Activated T-cell treated with anti-CD3 and anti-CD28 coated beads, Interleukin-2, amount 50 U/mL, for 4 hours (primary cell): Measurements from ENCODE around the gene RYR3. TPM values are rescaled to one million over a fixed set of nuclear protein-coding genes. Genes with fewer than 3 reads are reported as not detected.
A peak's percentile ranks its signal among the peaks of the same experiment; 100 is the strongest.

ENCODE experiments used
- ATAC-seq, 2 donors: fragments of 200-7000 bp; cut with Tn5 transposase; one replicate each; pipeline ENCODE4 v1.10.0; 2021
- DNase-seq: peaks from one replicate; pipeline ENCODE4 v3.0.0-alpha.2; 2020
- H3K27me3 Mint-ChIP-seq: one replicate; pipeline ENCODE4 v1.8.0; 2021; ENCODE audit warnings: low read depth, mixed read lengths
- H3K36me3 Mint-ChIP-seq: one replicate; pipeline ENCODE4 v1.8.0; 2022; ENCODE audit warnings: mixed read lengths; ENCODE audit not compliant: insufficient read depth
- H3K4me1 Mint-ChIP-seq: one replicate; pipeline ENCODE4 v1.8.0; 2021; ENCODE audit warnings: low read depth, mixed read lengths
- H3K4me3 Mint-ChIP-seq: one replicate; pipeline ENCODE4 v1.8.0; 2021; ENCODE audit warnings: mild to moderate bottlenecking, moderate library complexity, mixed read lengths
- H3K9me3 Mint-ChIP-seq: one replicate; pipeline ENCODE4 v1.8.0; 2021; ENCODE audit warnings: mixed read lengths
- total RNA-seq, 3 donors: library from RNA; stranded (reverse); gene quantifications; one replicate each; pipeline ENCODE4 v1.2.1, GENCODE V29; 2021

RYR3 gene
- total RNA-seq, 3 donors from 2014 or later = not detected

DNA sequence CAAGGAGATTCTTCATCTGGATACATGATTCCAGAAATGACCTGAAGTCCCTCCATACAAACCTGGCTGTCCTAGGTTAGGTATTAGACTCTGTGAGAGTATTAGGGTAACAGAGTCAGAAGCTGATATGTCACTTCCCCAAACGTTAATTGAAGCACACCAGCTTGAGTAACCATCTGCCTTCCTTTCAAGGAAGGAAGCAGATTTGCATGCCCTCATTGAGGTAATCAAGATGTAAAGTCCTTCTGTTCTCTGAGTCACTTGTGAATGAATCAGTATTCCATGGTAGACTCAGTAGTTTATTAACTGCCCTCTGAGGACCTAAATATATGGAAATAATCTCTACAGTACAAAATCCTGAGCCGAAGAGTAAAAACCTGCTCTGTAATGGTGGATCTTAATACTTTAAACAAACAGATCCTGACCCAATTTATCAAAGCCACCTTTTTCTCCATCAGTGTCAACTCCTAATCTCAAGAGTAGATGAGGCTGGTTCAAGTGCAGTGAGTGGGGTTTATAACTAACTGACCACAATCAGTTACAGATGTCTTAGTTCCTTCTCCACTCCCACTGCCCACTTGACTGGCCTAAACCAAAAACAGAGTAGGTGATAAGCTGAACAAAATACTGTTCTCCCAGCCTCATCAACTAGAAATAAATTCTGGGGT, 411.4 kb downstream of the RYR3 start:
- ATAC-seq (no peak), DNase-seq (no peak)
- Mint-ChIP-seq H3K9me3 (no peaks in the 10 kb centered on the region), H3K27me3 (peaks cover 3% of the 10 kb centered on the region), H3K4me1 (no peaks in the 10 kb centered on the region), H3K36me3 (no peaks in the 10 kb centered on the region), H3K4me3 (no peak overlapping the region)

DNA sequence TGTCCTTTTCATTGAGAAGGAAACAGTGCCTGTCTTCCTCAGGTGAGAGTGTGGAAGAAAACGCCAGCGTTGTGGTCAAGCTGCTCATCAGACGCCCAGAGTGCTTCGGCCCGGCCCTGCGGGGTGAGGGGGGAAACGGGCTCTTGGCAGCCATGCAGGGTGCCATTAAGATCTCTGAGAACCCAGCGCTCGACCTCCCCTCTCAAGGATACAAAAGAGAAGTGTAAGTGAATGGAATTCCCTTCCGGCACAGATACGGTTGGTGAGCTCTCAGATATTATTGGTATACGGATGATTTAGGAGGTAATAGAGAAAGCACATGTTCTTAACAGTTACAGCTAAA, 411.9 kb downstream of the RYR3 start:
- Mint-ChIP-seq H3K27me3 (peaks cover 3% of the 10 kb centered on the region), H3K4me1 (no peaks in the 10 kb centered on the region), H3K4me3 (no peak overlapping the region), H3K9me3 (no peaks in the 10 kb centered on the region), H3K36me3 (no peaks in the 10 kb centered on the region)
- no peak for ATAC-seq
- no peak for DNase-seq

DNA sequence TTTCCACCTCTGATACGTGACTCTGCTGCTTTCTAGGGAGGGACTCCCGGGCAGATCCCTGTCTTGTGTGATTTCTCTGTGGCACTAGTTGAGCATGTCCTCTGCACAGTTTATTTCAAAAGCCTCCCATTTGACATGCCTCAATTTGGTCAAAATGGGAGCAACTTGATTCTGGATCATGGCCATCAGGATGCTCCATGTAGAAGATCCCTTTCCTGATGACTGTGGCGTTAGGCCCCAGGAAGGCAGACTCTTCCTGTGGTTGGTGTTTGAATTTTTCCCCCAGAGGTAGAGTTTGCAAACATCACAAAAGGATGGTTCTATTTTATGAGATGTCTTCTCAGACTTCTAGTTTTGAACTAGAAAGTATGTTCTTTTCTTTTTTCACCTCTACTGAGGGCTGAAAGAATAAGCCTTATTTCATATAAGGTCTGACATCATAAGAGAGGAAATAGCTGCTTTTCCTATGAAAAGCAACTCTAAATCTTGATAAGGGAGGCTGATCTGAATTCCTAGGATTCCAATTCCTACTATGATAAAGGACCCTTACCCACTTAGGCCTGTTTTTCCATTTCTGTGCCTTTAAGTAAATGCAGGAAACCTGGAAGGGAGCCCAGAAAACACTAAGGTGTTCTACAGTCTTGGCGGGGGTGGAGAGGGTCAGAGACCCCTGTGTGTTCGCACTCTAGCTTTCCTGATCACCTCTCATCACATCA, 413.7 kb downstream of the RYR3 start:
- H3K36me3 Mint-ChIP-seq = no peaks in the 10 kb centered on the region
- H3K27me3 Mint-ChIP-seq = peaks cover 3% of the 10 kb centered on the region
- ATAC-seq (no peak), DNase-seq (no peak)
- H3K9me3 Mint-ChIP-seq = no peaks in the 10 kb centered on the region
- no peaks in the 10 kb centered on the region for H3K4me1 Mint-ChIP-seq
- H3K4me3 Mint-ChIP-seq = no peak overlapping the region

DNA sequence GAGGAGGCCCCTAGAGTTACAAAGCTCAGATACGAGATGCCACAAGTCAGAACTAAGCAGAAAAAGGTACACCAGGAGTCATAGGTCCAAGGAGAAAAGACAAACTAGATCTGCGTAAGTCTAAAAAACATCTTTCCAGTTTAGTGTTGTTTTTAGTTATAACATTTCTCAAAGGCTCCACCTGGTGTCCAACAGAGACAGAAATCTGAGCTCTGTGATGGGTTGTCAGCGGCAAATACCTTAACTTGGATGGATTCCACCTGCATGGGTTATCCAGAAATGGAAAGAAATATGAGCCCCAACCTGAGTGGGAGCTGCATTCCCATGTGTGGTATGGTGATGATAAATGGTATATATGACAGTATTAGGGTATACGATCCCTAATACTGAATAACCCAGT, 418.9 kb downstream of the RYR3 start:
- no peak overlapping the region for H3K4me3 Mint-ChIP-seq
- no peak for ATAC-seq
- H3K4me1 Mint-ChIP-seq = no peaks in the 10 kb centered on the region
- H3K36me3 Mint-ChIP-seq = no peaks in the 10 kb centered on the region
- DNase-seq = no peak
- no peaks in the 10 kb centered on the region for H3K9me3 Mint-ChIP-seq
- peaks cover 4% of the 10 kb centered on the region for H3K27me3 Mint-ChIP-seq

DNA sequence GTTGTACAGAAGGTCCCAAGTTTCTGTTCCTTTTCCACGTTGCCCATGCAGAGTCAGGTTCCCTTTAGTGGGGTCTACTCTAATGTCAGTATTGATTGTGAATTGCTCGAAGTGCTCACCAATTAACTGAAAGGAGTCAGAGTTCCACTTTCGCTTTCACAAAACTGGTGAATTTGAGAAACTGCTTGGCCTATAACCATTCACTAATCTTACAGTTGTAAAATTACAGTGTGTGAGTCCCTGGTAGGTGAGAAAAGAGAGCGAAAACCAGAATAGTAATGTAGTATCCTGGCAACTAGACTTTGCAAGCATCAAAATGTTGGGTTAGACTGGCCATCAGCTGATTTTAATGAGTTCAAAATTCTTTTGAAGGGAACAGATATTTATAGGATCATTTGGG, 420.0 kb downstream of the RYR3 start:
- no peaks in the 10 kb centered on the region for H3K36me3 Mint-ChIP-seq
- DNase-seq = no peak
- no peak overlapping the region for H3K4me3 Mint-ChIP-seq
- H3K4me1 Mint-ChIP-seq = no peaks in the 10 kb centered on the region
- H3K27me3 Mint-ChIP-seq = peaks cover 4% of the 10 kb centered on the region
- no peak for ATAC-seq
- H3K9me3 Mint-ChIP-seq = no peaks in the 10 kb centered on the region

DNA sequence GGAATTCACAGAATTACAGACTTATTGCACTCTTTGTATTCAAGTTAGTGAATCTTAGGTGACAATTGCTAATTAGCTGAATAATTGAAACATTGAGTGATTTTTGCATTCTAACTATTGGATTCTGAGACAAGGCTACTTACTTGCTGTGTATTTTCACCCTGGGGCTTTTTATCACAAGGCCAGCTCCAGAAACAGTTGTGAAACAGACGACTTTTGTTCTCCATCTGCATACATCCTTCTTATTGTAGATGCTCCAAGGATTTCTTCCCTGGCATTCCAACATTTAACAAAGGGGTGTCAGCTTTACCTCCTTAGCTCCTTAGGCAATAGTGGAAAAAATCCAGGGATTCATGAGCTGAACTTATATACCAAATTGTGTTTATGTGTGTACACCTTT, 424.4 kb downstream of the RYR3 start:
- ATAC-seq = no peak
- Mint-ChIP-seq H3K27me3 (peaks cover 6% of the 10 kb centered on the region), H3K4me3 (no peak overlapping the region), H3K9me3 (no peaks in the 10 kb centered on the region), H3K36me3 (no peaks in the 10 kb centered on the region), H3K4me1 (no peaks in the 10 kb centered on the region)
- DNase-seq = no peak

DNA sequence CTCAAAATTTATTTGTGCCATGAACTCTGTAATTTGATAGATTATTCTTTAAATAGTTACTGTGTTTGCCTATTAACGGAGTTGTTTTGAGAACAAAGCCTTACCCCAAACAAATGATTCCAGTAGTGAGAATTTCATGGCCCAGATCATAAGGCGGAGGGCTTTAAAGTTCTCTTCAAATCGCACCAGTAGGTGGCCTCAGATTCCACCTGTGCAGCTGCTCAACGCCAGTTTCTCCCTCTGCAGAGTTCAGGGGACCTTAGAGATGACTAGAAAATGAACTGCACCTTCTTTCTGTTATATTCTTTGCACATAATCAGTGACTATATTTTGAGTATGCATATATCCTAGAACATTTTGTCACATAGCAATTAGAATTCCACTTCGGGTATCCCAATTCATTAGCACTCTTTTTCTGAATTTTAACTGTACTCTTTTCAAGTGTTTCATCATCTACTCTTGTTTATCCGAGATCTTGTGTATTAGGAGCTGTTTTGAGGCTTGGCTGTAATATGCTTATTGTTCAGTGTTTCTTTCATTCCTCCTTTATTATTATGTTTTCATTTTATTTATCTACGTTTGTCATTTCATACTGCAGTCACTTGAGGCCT, 425.0 kb downstream of the RYR3 start:
- DNase-seq = no peak
- Mint-ChIP-seq H3K27me3 (peaks cover 3% of the 10 kb centered on the region), H3K4me1 (no peaks in the 10 kb centered on the region), H3K9me3 (no peaks in the 10 kb centered on the region), H3K36me3 (no peaks in the 10 kb centered on the region), H3K4me3 (no peak overlapping the region)
- ATAC-seq = no peak

DNA sequence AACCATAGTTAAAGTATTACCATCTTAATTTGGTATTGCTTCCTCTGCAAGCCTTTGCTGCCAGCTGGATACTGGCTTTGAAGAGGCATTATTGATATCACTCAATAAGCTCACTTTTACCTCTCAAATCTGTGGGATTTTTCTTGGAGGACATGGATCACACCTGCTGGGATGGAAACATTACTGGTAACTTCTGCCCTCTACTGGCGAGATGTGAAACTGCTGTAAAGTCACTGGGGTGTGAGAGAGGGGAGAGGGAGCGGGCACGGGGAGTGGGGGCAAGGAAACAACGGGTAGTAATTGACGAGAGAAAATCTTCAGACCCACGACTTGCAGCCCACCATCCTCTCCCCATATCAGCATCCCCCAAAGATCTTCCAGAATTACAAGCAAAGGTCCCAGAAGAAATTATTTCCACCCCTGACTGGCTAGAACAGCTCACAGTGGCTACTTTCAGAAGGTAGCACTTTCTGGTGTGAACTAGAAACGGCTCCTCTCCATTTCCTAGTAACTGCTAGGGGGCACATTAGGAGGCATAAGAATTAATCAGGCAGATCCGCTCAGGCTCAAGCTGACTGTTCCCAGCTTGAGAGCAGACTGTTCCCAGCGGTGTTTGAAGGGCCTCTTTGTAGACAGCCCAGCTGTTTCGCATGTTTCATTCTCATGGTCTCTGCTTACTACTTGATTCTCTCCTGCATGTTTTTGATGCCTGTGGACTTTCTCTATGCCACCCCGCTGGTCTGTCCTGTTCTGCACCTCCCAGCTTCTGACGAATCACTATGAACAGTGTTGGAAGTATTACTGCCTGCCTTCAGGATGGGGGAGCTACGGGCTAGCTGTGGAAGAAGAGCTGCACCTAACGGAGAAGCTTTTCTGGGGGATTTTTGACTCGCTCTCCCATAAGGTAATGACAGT, 427.2 kb downstream of the RYR3 start:
- Mint-ChIP-seq H3K4me3 (no peak overlapping the region), H3K9me3 (no peaks in the 10 kb centered on the region), H3K4me1 (no peaks in the 10 kb centered on the region), H3K27me3 (peaks cover 2% of the 10 kb centered on the region), H3K36me3 (no peaks in the 10 kb centered on the region)
- DNase-seq (peak; percentile 9), ATAC-seq (peak in 1 of 2 donors; percentile 40)

DNA sequence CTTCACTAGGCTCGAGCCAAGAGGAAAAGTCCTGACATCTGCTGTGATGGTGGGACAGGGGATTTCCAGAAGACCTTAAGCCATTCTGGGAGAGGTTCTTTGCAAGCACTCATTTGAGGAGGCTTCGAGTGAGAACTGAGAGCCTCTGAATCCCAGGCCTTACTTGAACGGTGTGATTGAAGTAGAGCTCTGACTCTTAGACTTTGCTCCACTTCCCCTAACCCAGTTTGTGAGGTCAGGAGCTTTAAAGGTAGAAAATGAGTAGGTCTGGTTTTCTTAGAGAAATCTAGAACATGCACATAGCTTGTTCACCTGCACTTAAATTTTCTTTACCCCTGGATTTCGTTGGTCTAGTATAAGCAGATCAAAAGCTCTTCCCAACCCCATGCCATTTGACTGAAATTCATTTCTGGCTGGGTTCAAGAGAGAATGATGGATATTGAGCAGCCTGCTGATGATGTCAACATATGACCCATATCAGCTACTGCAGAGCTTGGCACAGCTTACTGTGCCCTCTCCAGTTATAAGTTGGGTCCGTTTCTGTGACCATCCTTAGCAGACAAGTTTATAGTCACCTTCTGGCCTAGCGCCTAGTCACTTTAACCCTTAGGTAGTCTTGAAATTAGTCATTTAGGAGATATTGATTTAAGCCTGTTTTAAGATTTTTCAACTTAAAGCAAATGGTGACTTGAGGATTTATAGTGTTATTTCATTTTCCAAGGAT, 428.3 kb downstream of the RYR3 start:
- no peak for ATAC-seq
- no peak for DNase-seq
- no peaks in the 10 kb centered on the region for H3K36me3 Mint-ChIP-seq
- peaks cover 6% of the 10 kb centered on the region for H3K27me3 Mint-ChIP-seq
- H3K9me3 Mint-ChIP-seq = no peaks in the 10 kb centered on the region
- no peaks in the 10 kb centered on the region for H3K4me1 Mint-ChIP-seq
- no peak overlapping the region for H3K4me3 Mint-ChIP-seq

DNA sequence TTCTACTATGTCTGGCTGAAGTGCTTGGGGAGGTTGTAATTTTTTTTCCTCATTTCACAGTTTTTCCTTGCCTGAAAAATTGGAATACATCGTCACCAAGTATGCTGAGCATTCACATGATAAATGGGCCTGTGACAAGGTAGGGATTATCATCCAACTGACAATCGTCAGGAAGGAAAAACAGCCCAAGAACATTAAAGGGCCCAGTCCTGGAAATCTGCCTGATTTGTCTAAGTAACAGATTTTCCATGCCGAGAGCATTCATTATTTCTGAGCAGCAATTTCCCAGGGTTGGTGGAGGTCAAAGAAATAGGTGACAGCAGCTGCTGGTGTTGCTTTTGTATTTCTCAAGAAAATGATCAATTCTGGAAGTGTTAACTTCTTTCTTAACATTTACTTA, 431.5 kb downstream of the RYR3 start:
- H3K27me3 Mint-ChIP-seq = peaks cover 6% of the 10 kb centered on the region
- DNase-seq = no peak
- ATAC-seq = no peak
- H3K4me1 Mint-ChIP-seq = no peaks in the 10 kb centered on the region
- H3K36me3 Mint-ChIP-seq = no peaks in the 10 kb centered on the region
- H3K4me3 Mint-ChIP-seq = no peak overlapping the region
- no peaks in the 10 kb centered on the region for H3K9me3 Mint-ChIP-seq

DNA sequence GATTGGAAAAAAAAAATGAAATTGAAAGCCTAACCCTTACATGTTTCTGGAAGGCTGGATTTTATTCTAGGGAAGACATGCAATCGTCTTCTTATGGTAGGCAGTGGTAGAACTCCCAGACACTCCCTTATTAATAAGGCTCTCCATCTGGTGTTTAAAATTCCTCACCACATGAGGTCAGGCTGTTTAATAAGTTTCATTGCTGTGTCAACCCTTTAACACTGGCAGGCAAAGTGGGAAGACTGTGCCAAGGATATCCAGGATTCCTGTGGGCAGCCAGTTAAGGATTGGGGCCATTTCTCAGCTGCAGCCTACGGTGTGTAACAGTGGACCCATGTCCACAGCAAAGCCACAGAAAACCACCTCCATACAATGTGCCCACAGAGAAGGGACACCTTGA, 432.0 kb downstream of the RYR3 start:
- H3K4me1 Mint-ChIP-seq = no peaks in the 10 kb centered on the region
- ATAC-seq (no peak), DNase-seq (no peak)
- H3K36me3 Mint-ChIP-seq = no peaks in the 10 kb centered on the region
- no peak overlapping the region for H3K4me3 Mint-ChIP-seq
- H3K27me3 Mint-ChIP-seq = peaks cover 4% of the 10 kb centered on the region
- H3K9me3 Mint-ChIP-seq = no peaks in the 10 kb centered on the region

DNA sequence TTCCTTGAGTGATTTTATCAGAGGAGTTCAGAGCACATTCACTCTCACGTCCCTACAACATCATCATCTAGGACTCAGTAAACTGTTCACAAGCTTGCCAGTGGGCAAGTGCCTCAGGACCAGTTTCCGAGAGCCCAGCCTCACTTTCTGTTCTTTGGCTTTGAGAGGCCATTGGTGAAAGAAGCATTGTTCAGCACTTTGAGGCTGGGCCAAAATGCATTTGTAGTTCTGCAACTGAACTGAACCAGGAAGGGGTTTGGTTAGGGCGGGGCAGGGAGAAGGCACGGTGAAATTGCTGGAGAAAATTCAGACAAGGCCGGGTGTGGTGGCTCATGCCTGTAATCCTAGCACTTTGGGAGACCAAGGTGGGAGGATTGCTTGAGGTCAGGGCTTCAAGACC, 435.4 kb downstream of the RYR3 start:
- no peak for ATAC-seq
- Mint-ChIP-seq H3K27me3 (peaks cover 3% of the 10 kb centered on the region), H3K4me3 (no peak overlapping the region), H3K9me3 (no peaks in the 10 kb centered on the region), H3K36me3 (no peaks in the 10 kb centered on the region), H3K4me1 (no peaks in the 10 kb centered on the region)
- no peak for DNase-seq

DNA sequence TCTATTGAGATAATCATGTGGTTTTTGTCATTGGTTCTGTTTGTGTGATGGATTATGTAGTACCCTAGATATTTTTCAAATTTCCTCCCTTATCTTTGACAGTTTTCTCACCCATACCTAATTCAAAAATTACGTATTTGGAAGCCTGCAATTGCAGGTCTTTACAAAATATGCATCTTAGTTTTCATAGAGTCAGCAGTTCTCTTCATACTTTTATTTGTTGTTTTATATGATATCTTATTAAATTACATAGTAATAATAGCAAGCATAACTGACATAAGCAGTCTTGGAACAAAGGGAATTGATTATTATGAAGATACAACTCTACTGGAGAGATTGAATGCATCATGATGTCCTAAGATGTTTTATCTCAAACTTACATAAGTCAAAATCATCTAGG, 442.2 kb downstream of the RYR3 start:
- Mint-ChIP-seq H3K4me1 (no peaks in the 10 kb centered on the region), H3K4me3 (no peak overlapping the region), H3K9me3 (no peaks in the 10 kb centered on the region), H3K36me3 (no peaks in the 10 kb centered on the region), H3K27me3 (peaks cover 20% of the 10 kb centered on the region)
- ATAC-seq (no peak), DNase-seq (no peak)

DNA sequence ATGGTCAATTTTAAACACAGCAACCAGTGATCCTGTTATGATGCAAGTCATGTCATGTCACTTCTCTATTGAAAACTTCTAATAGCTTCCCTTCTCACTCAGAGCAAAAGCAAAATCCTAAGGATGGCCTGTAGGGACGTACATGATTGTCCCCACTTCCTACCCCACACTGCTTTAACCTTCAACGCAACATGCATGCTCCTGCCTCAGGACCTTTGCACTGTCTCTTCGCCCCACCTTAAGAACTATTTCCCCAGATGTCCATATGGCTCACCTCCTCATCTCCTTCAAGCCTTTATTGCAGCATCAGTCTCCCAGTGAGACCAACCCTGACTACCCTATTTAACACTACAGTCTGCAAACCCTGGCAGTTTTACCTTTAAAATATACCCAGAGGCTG, 443.5 kb downstream of the RYR3 start:
- DNase-seq (no peak), ATAC-seq (no peak)
- H3K4me1 Mint-ChIP-seq = no peaks in the 10 kb centered on the region
- no peak overlapping the region for H3K4me3 Mint-ChIP-seq
- peaks cover 23% of the 10 kb centered on the region for H3K27me3 Mint-ChIP-seq
- H3K9me3 Mint-ChIP-seq = no peaks in the 10 kb centered on the region
- H3K36me3 Mint-ChIP-seq = no peaks in the 10 kb centered on the region
